Upper lobe of left lung (tissue), 6 donors: ENCODE measurements around the gene ANO6. TPM values are rescaled to one million over a fixed set of nuclear protein-coding genes. Genes with fewer than 3 reads are reported as not detected.

Source experiments
- ATAC-seq, 2 donors: fragments of 200-7000 bp; cut with Tn5 transposase; one replicate each; pipeline ENCODE4 v1.9.1; 2022; ENCODE audit warnings: mild to moderate bottlenecking in 2 of 2, moderate library complexity in 2 of 2; ENCODE audit not compliant: low FRiP score in 2 of 2
- DNase-seq, 2 donors: peaks; one replicate each; pipeline ENCODE4 v3.0.0-alpha.2; 2019 to 2020
- H3K27ac ChIP-seq, 4 donors: fragments of 200-600 bp; sonication (generic); one replicate each; pipeline ENCODE4 v1.5.1; 2016 to 2019
- H3K27me3 ChIP-seq, 4 donors: fragments of 200-600 bp; sonication (generic); one replicate each; pipeline ENCODE4 v1.5.1; 2017 to 2019
- H3K36me3 ChIP-seq, 4 donors: fragments of 200-600 bp; sonication (generic); one replicate each; pipeline ENCODE4 v1.5.1; 2016 to 2019
- H3K4me1 ChIP-seq, 4 donors: fragments of 200-600 bp; sonication (generic); one replicate each; pipeline ENCODE4 v1.5.1; 2018 to 2019
- H3K4me3 ChIP-seq, 4 donors: fragments of 200-600 bp; sonication (generic); one replicate each; pipeline ENCODE4 v1.5.1; 2017 to 2019; ENCODE audit warnings: mild to moderate bottlenecking in 2 of 4, moderate library complexity in 1 of 4
- H3K9me3 ChIP-seq, 4 donors: fragments of 200-600 bp; sonication (generic); one replicate each; pipeline ENCODE4 v1.5.1; 2018 to 2019
- EP300 ChIP-seq, 4 donors: sonication (generic); formaldehyde crosslinking; IDR thresholded peaks; one replicate each; pipeline ENCODE4 v1.5.1; 2017; ENCODE audit warnings: antibody characterized with exemption in 4 of 4, control low read depth in 2 of 4
- POLR2A ChIP-seq, 4 donors: fragments of 450-650 bp; IDR thresholded peaks; one replicate each; pipeline ENCODE4 v1.5.1; 2016 to 2017; ENCODE audit warnings: antibody characterized with exemption in 4 of 4, mild to moderate bottlenecking in 2 of 4
- POLR2AphosphoS5 ChIP-seq, 2 donors: sonication (generic); formaldehyde crosslinking; IDR thresholded peaks; one replicate each; pipeline ENCODE4 v1.5.1; 2017; ENCODE audit warnings: antibody characterized with exemption in 2 of 2
- WGBS, 2 donors: methylation state at CpG; one replicate each; pipeline ENCODE4 v1.1.5; 2017 to 2018; 5-methylcytosine and 5-hydroxymethylcytosine counted together
- total RNA-seq, 6 donors: library from RNA; depleted of rRNA in 4 of 6; stranded (reverse); fragments of >200 nt in 4 of 6; gene quantifications; one replicate each; pipeline versions ENCODE4 v1.1.0 to v1.2.1, GENCODE V29; 2016 to 2021
- TF ChIP-seq, protein P1 (sequence below), 6 experiments: fragments of 450-650 bp in 4 of 6; fragments of 200-600 bp in 2 of 6; sonication (generic) in 2 of 6; IDR thresholded peaks; one replicate each; pipeline ENCODE4 v1.5.1; 2016 to 2019; ENCODE audit warnings: antibody characterized with exemption in 6 of 6
- donor health status: DM: no; HTN: no; CAD: no; lungs with moderate emphysema.
- donor health status: DM: no; HTN: yes; CAD: no; lungs with severe emphysema.

Gene ANO6
- total RNA-seq, 6 donors from 2014 or later: 26.2 to 83.7 (median 57.9) TPM

DNA sequence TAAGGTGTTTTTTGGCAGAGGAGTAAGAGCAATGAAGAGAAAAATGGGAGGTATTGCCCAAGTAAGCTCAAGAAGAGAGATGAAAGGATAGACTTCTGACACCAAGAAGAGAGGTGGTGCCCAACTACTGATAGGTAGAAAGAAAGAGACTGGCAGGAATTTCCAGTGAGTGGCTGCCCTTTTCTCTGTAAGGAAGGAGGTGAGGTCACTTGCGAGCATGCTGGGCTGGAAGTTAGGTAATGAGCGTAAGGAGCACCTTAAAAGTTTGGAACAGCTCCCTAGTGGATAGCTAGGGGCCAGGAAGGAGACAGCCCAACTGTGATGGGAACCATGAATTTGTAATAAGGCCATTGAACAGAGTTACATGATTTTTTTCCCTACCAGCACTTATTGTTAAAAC lies 127.0 kb downstream of the ANO6 start:
- no peak for TF ChIP-seq EP300 (IDR thresholded peaks at IDR 0.05)
- no peak for TF ChIP-seq POLR2A (IDR thresholded peaks at IDR 0.05)
- no peak for TF ChIP-seq POLR2AphosphoS5 (IDR thresholded peaks at IDR 0.05)
- TF ChIP-seq, protein P1, sequence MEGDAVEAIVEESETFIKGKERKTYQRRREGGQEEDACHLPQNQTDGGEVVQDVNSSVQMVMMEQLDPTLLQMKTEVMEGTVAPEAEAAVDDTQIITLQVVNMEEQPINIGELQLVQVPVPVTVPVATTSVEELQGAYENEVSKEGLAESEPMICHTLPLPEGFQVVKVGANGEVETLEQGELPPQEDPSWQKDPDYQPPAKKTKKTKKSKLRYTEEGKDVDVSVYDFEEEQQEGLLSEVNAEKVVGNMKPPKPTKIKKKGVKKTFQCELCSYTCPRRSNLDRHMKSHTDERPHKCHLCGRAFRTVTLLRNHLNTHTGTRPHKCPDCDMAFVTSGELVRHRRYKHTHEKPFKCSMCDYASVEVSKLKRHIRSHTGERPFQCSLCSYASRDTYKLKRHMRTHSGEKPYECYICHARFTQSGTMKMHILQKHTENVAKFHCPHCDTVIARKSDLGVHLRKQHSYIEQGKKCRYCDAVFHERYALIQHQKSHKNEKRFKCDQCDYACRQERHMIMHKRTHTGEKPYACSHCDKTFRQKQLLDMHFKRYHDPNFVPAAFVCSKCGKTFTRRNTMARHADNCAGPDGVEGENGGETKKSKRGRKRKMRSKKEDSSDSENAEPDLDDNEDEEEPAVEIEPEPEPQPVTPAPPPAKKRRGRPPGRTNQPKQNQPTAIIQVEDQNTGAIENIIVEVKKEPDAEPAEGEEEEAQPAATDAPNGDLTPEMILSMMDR (IDR thresholded peaks at IDR 0.05): no peak
- Histone ChIP-seq H3K9me3 (no peaks in the 10 kb centered on the region), H3K4me3 (no peak overlapping the region), H3K36me3 (peaks cover 0 to 13% (median 1%) of the 10 kb centered on the region in 4 donors), H3K27ac (no peak overlapping the region), H3K4me1 (peaks cover 0 to 4% (median 0%) of the 10 kb centered on the region in 4 donors), H3K27me3 (no peaks in the 10 kb centered on the region)
- ATAC-seq (no peak), DNase-seq (no peak)
- 98% methylated on average over 2 of the region's 2 CpGs for WGBS, 2 donors

DNA sequence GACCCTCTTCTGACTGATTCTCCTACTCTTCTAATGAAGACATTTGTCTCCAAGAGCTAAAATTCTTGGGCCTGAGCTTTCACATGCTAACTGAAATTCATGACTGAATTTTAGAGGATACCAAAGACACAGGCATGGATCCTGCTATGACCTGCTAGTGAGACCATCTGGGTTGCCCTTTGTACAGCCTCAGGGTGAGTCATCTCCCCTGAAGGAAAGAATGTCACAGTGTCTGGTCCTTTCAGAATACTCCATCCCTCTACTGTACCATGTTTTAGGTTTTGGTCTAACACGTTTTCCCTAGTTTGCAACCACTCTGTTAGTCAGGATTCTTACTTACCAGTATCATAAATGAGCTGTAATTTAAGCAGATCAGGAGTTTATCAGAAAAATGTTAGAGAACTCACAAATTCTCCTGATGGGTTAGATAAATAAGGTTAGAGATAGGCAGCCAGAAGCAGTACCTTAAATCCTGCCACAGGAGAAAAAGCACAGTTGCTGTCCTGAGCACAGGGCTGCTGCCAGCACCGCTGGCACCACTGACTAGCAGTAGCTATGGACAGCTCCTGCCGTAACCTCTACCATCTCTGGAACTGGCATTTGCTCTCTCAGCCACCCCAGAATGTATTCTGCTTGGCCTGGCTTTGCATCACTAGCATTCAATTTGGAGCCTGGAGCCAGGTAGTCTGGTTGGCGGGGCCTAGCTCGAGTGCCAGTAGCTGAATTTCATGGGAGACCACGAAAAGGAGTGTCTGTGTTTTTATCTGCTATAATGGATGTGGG lies 127.6 kb downstream of the ANO6 start:
- peaks cover 0 to 19% (median 2%) of the 10 kb centered on the region in 4 donors for H3K36me3 ChIP-seq
- H3K27ac ChIP-seq: no peak overlapping the region
- ATAC-seq: peak; percentile 34 to 40
- peak in 1 of 2 donors; percentile 0 for DNase-seq
- TF ChIP-seq EP300 (IDR thresholded peaks at IDR 0.05) (no peak), POLR2AphosphoS5 (IDR thresholded peaks at IDR 0.05) (no peak), POLR2A (IDR thresholded peaks at IDR 0.05) (no peak)
- TF ChIP-seq, protein P1 (IDR thresholded peaks at IDR 0.05): no peak
- H3K9me3 ChIP-seq: no peaks in the 10 kb centered on the region
- no peaks in the 10 kb centered on the region for H3K4me1 ChIP-seq
- H3K27me3 ChIP-seq: no peaks in the 10 kb centered on the region
- WGBS, 2 donors: 96 to 100% methylated on average over 6 of the region's 6 CpGs
- H3K4me3 ChIP-seq: no peak overlapping the region

DNA sequence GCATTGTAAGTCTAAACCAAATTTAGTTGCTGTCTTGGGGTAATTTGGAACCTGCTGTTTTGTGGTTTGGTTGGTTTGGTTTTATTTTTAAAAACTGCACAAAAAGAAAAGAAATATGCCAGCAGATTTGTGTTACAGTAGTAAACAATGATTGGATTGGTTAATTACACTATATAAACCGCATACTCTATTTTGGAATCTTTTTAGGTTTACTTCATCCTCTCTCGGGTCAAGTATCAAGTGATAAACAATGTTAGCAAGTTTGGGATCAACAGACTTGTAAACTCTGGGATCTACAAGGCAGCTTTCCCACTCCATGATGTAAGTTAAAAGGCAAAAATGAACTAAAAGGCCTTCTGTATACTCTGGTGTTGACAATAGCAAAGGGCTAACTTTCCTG lies 132.4 kb downstream of the ANO6 start:
- 84 to 86% methylated on average over 2 of the region's 2 CpGs for WGBS, 2 donors
- H3K27ac ChIP-seq: no peak overlapping the region
- peaks cover 4 to 49% (median 11%) of the 10 kb centered on the region in 4 donors for H3K36me3 ChIP-seq
- ATAC-seq (no peak), DNase-seq (no peak)
- TF ChIP-seq, protein P1 (IDR thresholded peaks at IDR 0.05): no peak
- no peak for TF ChIP-seq POLR2A (IDR thresholded peaks at IDR 0.05)
- no peak for TF ChIP-seq EP300 (IDR thresholded peaks at IDR 0.05)
- no peak for TF ChIP-seq POLR2AphosphoS5 (IDR thresholded peaks at IDR 0.05)
- no peak overlapping the region for H3K4me3 ChIP-seq
- no peaks in the 10 kb centered on the region for H3K4me1 ChIP-seq
- H3K27me3 ChIP-seq: no peaks in the 10 kb centered on the region
- H3K9me3 ChIP-seq: no peaks in the 10 kb centered on the region

DNA sequence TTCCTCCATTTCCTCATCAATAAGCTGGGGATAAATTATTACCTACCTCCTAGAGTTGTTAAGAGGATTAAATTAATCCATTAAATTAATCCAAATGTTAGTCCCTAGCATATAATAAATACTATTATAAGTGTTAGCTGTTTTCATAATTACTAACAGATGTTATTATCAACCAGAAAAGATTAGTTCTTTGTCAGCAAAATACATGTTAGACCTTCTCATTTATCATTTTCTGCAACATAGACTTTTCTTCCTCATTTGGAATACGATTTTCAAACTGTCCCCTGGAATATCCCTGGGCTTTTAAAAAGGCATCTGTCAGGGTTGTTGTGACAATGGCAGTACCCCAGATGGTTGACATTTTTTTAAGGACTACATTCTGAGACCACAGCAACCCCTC lies 133.1 kb downstream of the ANO6 start:
- H3K27ac ChIP-seq: no peak overlapping the region
- TF ChIP-seq POLR2AphosphoS5 (IDR thresholded peaks at IDR 0.05) (no peak), POLR2A (IDR thresholded peaks at IDR 0.05) (no peak), EP300 (IDR thresholded peaks at IDR 0.05) (no peak)
- TF ChIP-seq, protein P1 (IDR thresholded peaks at IDR 0.05): no peak
- ATAC-seq (no peak), DNase-seq (no peak)
- no peaks in the 10 kb centered on the region for H3K9me3 ChIP-seq
- peaks cover 4 to 49% (median 11%) of the 10 kb centered on the region in 4 donors for H3K36me3 ChIP-seq
- H3K4me3 ChIP-seq: no peak overlapping the region
- H3K4me1 ChIP-seq: no peaks in the 10 kb centered on the region
- WGBS, 2 donors: 70 to 85% methylated on average over 1 of the region's 1 CpG
- no peaks in the 10 kb centered on the region for H3K27me3 ChIP-seq

DNA sequence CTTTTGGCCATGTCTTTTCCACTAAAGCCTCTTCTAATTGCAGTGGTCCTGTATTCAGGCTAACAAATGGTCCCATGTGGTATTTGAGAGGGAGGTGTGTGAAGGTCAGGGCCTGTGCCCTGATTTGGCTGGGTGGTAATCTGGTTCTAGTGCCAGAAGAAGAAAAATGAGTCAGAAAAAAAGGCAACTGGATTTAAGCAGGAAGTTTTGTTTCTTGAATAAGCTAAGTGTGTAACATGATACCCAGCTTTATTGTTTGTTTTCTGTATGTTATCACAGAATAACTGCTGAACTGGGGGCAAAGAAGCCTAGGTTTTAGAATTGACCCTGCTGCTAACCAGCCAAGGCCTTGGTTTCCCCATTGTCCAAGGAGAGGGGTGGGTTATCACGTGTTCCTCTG lies 134.0 kb downstream of the ANO6 start:
- Histone ChIP-seq H3K36me3 (peaks cover 4 to 48% (median 11%) of the 10 kb centered on the region in 4 donors), H3K4me3 (no peak overlapping the region), H3K9me3 (no peaks in the 10 kb centered on the region), H3K27me3 (no peaks in the 10 kb centered on the region), H3K4me1 (no peaks in the 10 kb centered on the region), H3K27ac (no peak overlapping the region)
- WGBS, 2 donors: 88 to 100% methylated on average over 1 of the region's 1 CpG
- TF ChIP-seq POLR2A (IDR thresholded peaks at IDR 0.05) (no peak), EP300 (IDR thresholded peaks at IDR 0.05) (no peak), POLR2AphosphoS5 (IDR thresholded peaks at IDR 0.05) (no peak)
- TF ChIP-seq, protein P1 (IDR thresholded peaks at IDR 0.05): no peak
- DNase-seq (no peak), ATAC-seq (no peak)
